ENCODE results near the gene C8A. TPM values are rescaled to one million over a fixed set of nuclear protein-coding genes. Genes with fewer than 3 reads are reported as not detected.

C8A gene
- total RNA-seq, 1 experiment from 2014 or later, result not detected

DNA sequence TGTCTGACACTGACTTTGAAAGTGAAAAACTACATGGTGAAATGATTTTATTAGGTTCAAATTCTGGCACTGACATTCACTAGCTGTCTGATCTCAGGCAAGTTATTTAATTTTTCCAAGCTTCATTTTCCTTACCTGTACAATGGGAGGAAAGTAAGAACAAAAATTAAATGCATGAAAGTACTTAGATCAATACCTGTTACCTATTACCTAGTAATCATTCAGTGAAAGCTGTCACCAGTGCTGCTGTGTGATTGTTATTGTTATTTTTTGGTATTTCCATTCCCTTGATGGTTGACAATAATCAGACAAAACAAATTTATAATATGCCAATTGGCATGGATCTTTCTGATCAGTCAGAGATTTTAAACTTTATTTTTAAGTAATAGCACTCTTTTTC lies 1.6 kb downstream of the C8A start:
- Mint-ChIP-seq H3K9me3 (no peaks in the 10 kb centered on the region), H3K4me3 (no peak overlapping the region), H3K36me3 (ENCODE audit: insufficient read depth in 1 of 3, low read depth in 3 of 3) (no peaks in the 10 kb centered on the region), H3K4me1 (no peaks in the 10 kb centered on the region), H3K27me3 (ENCODE audit: low read depth) (no peaks in the 10 kb centered on the region; the same call in none of the 2 replicates), H3K27ac (no peak overlapping the region)
- no peaks in the 10 kb centered on the region for H3K23me2 ChIP-seq (ENCODE audit: insufficient read length, low read depth, low read length, poor library complexity, severe bottlenecking)
- H3T11ph ChIP-seq (ENCODE audit: low read length), result no peak overlapping the region
- no peak overlapping the region for H3K4me2 ChIP-seq (ENCODE audit: insufficient read depth, insufficient read length, low read length)
- no peak overlapping the region for H2AK5ac ChIP-seq (ENCODE audit: insufficient read length, low read length)
- H2BK5ac ChIP-seq (ENCODE audit: insufficient read length, low read length), result no peak overlapping the region
- no peaks in the 10 kb centered on the region for H4K20me1 ChIP-seq (ENCODE audit: control insufficient read depth, insufficient read depth, insufficient read length)
- H3K27ac ChIP-seq (ENCODE audit: insufficient read length, low read depth, low read length), result no peak overlapping the region
- H3K79me2 ChIP-seq (ENCODE audit: insufficient read depth, low read length), result no peaks in the 10 kb centered on the region
- H4K8ac ChIP-seq (replicated peaks; ENCODE audit: insufficient read length, low read depth, low read length), result no peak overlapping the region
- no peaks in the 10 kb centered on the region for H3K27me3 ChIP-seq (ENCODE audit: insufficient read depth, low read length)
- H2BK15ac ChIP-seq (ENCODE audit: low read depth, low read length), result no peak overlapping the region
- no peak overlapping the region for H2BK12ac ChIP-seq (ENCODE audit: insufficient read length, low read depth, low read length)
- TF ChIP-seq, protein P1, sequence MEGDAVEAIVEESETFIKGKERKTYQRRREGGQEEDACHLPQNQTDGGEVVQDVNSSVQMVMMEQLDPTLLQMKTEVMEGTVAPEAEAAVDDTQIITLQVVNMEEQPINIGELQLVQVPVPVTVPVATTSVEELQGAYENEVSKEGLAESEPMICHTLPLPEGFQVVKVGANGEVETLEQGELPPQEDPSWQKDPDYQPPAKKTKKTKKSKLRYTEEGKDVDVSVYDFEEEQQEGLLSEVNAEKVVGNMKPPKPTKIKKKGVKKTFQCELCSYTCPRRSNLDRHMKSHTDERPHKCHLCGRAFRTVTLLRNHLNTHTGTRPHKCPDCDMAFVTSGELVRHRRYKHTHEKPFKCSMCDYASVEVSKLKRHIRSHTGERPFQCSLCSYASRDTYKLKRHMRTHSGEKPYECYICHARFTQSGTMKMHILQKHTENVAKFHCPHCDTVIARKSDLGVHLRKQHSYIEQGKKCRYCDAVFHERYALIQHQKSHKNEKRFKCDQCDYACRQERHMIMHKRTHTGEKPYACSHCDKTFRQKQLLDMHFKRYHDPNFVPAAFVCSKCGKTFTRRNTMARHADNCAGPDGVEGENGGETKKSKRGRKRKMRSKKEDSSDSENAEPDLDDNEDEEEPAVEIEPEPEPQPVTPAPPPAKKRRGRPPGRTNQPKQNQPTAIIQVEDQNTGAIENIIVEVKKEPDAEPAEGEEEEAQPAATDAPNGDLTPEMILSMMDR (conservative IDR thresholded peaks at IDR 0.05), result no peak
- no peak overlapping the region for H3K18ac ChIP-seq (ENCODE audit: insufficient read length, low read depth, low read length)
- no peak overlapping the region for H3K9ac ChIP-seq (ENCODE audit: extremely low read depth, insufficient read length, low read length)
- H4K91ac ChIP-seq (ENCODE audit: insufficient read length, low read depth, low read length), result no peak overlapping the region
- H3K79me1 ChIP-seq (ENCODE audit: insufficient read depth, low read depth, low read length, poor library complexity, severe bottlenecking), result no peaks in the 10 kb centered on the region
- H3K9me3 ChIP-seq (ENCODE audit: control insufficient read depth, low read depth, low read length), result no peaks in the 10 kb centered on the region
- H4K5ac ChIP-seq (ENCODE audit: insufficient read length, low read depth, low read length), result no peak overlapping the region
- no peak overlapping the region for H3K14ac ChIP-seq (ENCODE audit: insufficient read depth, low read length)
- no peak overlapping the region for H2BK120ac ChIP-seq (ENCODE audit: low read depth, low read length, poor library complexity, severe bottlenecking)
- no peaks in the 10 kb centered on the region for H3K4me1 ChIP-seq (ENCODE audit: insufficient read depth, low read length)
- H3K23ac ChIP-seq (ENCODE audit: insufficient read length, low read depth, low read length), result no peak overlapping the region
- H2AFZ ChIP-seq (ENCODE audit: low read length), result no peak overlapping the region
- H2BK20ac ChIP-seq (ENCODE audit: low read depth, low read length, poor library complexity, severe bottlenecking), result no peak overlapping the region
- no peak overlapping the region for H3K56ac ChIP-seq (ENCODE audit: insufficient read length, low read depth, low read length)
- no peak overlapping the region for H3K4ac ChIP-seq (ENCODE audit: low read depth, low read length)
- no peak for DNase-seq

All from H9 (cell line).